HL-60 (cell line): Measurements from ENCODE around the gene FADS6.

Source experiments
- GABPA ChIP-seq: IDR thresholded peaks from 2 replicates; pipeline ENCODE4 v1.6.1; 2012; ENCODE audit warnings: low read depth
- POLR2AphosphoS5 ChIP-seq: IDR thresholded peaks from 2 replicates; pipeline ENCODE4 v1.6.1; 2012; ENCODE audit warnings: low read depth
- REST ChIP-seq: IDR thresholded peaks from 2 replicates; pipeline ENCODE4 v1.6.1; 2012; ENCODE audit warnings: low read depth; ENCODE audit not compliant: insufficient replicate concordance
- TF ChIP-seq, protein P1 (sequence below): IDR thresholded peaks from one replicate; pipeline ENCODE4 v1.5.1; 2011; ENCODE audit warnings: low read length, control low read depth, inconsistent platforms; ENCODE audit not compliant: insufficient read depth

- TF ChIP-seq, protein P1, sequence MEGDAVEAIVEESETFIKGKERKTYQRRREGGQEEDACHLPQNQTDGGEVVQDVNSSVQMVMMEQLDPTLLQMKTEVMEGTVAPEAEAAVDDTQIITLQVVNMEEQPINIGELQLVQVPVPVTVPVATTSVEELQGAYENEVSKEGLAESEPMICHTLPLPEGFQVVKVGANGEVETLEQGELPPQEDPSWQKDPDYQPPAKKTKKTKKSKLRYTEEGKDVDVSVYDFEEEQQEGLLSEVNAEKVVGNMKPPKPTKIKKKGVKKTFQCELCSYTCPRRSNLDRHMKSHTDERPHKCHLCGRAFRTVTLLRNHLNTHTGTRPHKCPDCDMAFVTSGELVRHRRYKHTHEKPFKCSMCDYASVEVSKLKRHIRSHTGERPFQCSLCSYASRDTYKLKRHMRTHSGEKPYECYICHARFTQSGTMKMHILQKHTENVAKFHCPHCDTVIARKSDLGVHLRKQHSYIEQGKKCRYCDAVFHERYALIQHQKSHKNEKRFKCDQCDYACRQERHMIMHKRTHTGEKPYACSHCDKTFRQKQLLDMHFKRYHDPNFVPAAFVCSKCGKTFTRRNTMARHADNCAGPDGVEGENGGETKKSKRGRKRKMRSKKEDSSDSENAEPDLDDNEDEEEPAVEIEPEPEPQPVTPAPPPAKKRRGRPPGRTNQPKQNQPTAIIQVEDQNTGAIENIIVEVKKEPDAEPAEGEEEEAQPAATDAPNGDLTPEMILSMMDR: no peak
- TF ChIP-seq POLR2AphosphoS5 (no peak), REST (no peak), GABPA (no peak)
Measured at GRCh38 chr17:74870512-74870911, 22.9 kb downstream of the FADS6 start.
